A549 (cell line): Measurements from ENCODE around the gene ZNF365. TPM values are rescaled to one million over a fixed set of nuclear protein-coding genes. Genes with fewer than 3 reads are reported as not detected.
A peak's percentile ranks its signal among the peaks of the same experiment; 100 is the strongest.

ENCODE experiments used
- ATAC-seq, 2 experiments: fragments of 200-7000 bp in 1 of 2; fragments of >200 bp in 1 of 2; cut with Nextera tagmentation in 1 of 2; cut with Tn5 transposase in 1 of 2; 3 replicates each; pipeline versions ENCODE4 v1.8.0 to v1.9.1; 2018 to 2020; ENCODE audit warnings: mild to moderate bottlenecking in 1 of 2, moderate library complexity in 1 of 2
- CTCF ChIA-PET: fragments of 300-600 bp; sonication (Branson Sonifier 250); formaldehyde crosslinking; extraction: SDS; loops from one replicate; lab custom pipeline; 2021; ENCODE audit warnings: antibody characterized with exemption, inconsistent platforms; lab: Yijun Ruan, JAX
- POLR2A ChIA-PET: fragments of 350-600 bp; formaldehyde crosslinking; extraction: SDS; loops from one replicate; lab custom pipeline; 2021; ENCODE audit warnings: antibody characterized with exemption, inconsistent platforms; lab: Yijun Ruan, JAX
- DNase-seq, 2 experiments: peaks; one replicate each; pipeline versions ENCODE4 v3.0.0 to v3.0.0-alpha.2; 2011 to 2016; ENCODE audit warnings: low read depth in 1 of 2, low spot score in 1 of 2
- FAIRE-seq: peaks from 2 replicates; lab custom pipeline; 2011; peaks lifted over from hg19 to GRCh38; lab: Jason Lieb, UNC
- H3K27ac ChIP-seq, 2 experiments: fragments of >200 bp; sonication (Bioruptor Twin); formaldehyde crosslinking; 3 replicates each; pipeline ENCODE4 v1.5.1; 2016 to 2017
- H3K4me1 ChIP-seq: fragments of >200 bp; sonication (Bioruptor Twin); formaldehyde crosslinking; 3 replicates; pipeline ENCODE4 v1.6.1; 2016
- H3K4me2 ChIP-seq: fragments of >200 bp; sonication (Bioruptor Twin); formaldehyde crosslinking; 3 replicates; pipeline ENCODE4 v1.6.1; 2016
- H3K4me3 ChIP-seq: fragments of >200 bp; sonication (Bioruptor Twin); formaldehyde crosslinking; 3 replicates; pipeline ENCODE4 v1.5.1; 2016
- H3K9me3 ChIP-seq: fragments of >200 bp; sonication (Bioruptor Twin); formaldehyde crosslinking; 3 replicates; pipeline ENCODE4 v1.6.1; 2016
- ATOH8 ChIP-seq: fragments of 250-450 bp; sonication (Bioruptor Pico); IDR thresholded peaks from 2 replicates; pipeline ENCODE4 v1.5.0; 2020; ENCODE audit warnings: low read depth, mild to moderate bottlenecking, moderate library complexity
- BCL3 ChIP-seq: fragments of >200 bp; sonication (Bioruptor Twin); formaldehyde crosslinking; IDR thresholded peaks from 3 replicates; pipeline ENCODE4 v1.6.1; 2016
- BHLHE40 ChIP-seq: IDR thresholded peaks from 2 replicates; pipeline ENCODE4 v1.6.1; 2012; ENCODE audit warnings: low read depth, low read length, inconsistent platforms
- CBX8 ChIP-seq: fragments of 200-600 bp; sonication (generic); IDR thresholded peaks from 2 replicates; pipeline ENCODE4 v1.6.1; 2016
- CEBPB ChIP-seq, 2 experiments: fragments of >200 bp in 1 of 2; sonication (Bioruptor Twin) in 1 of 2; formaldehyde crosslinking in 1 of 2; IDR thresholded peaks; 2 replicates each; pipeline ENCODE4 v1.6.1; 2012 to 2016
- CHD4 ChIP-seq: fragments of 200-600 bp; sonication (generic); IDR thresholded peaks from 2 replicates; pipeline ENCODE4 v1.6.1; 2016; ENCODE audit warnings: antibody characterized with exemption, mild to moderate bottlenecking, borderline replicate concordance
- E2F6 ChIP-seq: IDR thresholded peaks from 2 replicates; pipeline ENCODE4 v1.6.1; 2012; ENCODE audit warnings: low read depth, borderline replicate concordance
- EHF ChIP-seq: fragments of 250-450 bp; sonication (Bioruptor Pico); IDR thresholded peaks from 2 replicates; pipeline ENCODE4 v1.5.0; 2020; ENCODE audit warnings: mild to moderate bottlenecking
- EP300 ChIP-seq, 2 experiments: fragments of >200 bp; sonication (Bioruptor Twin); formaldehyde crosslinking; IDR thresholded peaks; 2 replicates in 1 of 2; 3 replicates in 1 of 2; pipeline ENCODE4 v1.6.1; 2016 to 2017
- FOSL2 ChIP-seq, 2 experiments: fragments of 450-650 bp in 1 of 2; fragments of >200 bp in 1 of 2; sonication (Bioruptor Twin) in 1 of 2; formaldehyde crosslinking; IDR thresholded peaks; 2 replicates each; pipeline versions ENCODE4 v1.5.0 to v1.6.1; 2016 to 2020; ENCODE audit warnings: mild to moderate bottlenecking in 1 of 2, moderate library complexity in 1 of 2
- FOXS1 ChIP-seq: fragments of 250-450 bp; sonication (Bioruptor Pico); IDR thresholded peaks from 2 replicates; pipeline ENCODE4 v1.5.0; 2020; ENCODE audit warnings: mild to moderate bottlenecking, moderate library complexity
- HDAC2 ChIP-seq: fragments of 200-600 bp; sonication (generic); IDR thresholded peaks from 2 replicates; pipeline ENCODE4 v1.6.1; 2016
- KDM5A ChIP-seq: fragments of 200-600 bp; sonication (generic); IDR thresholded peaks from 2 replicates; pipeline ENCODE4 v1.6.1; 2016; ENCODE audit warnings: antibody characterized with exemption, mild to moderate bottlenecking
- MAFK ChIP-seq: fragments of 450-650 bp; IDR thresholded peaks from 2 replicates; pipeline ENCODE4 v1.6.1; 2014; ENCODE audit not compliant: partially characterized antibody
- MAX ChIP-seq: IDR thresholded peaks from 2 replicates; pipeline ENCODE4 v1.6.1; 2012
- MAZ ChIP-seq: fragments of 150-350 bp; IDR thresholded peaks from 2 replicates; pipeline ENCODE4 v1.6.1; 2014; ENCODE audit warnings: antibody characterized with exemption, low read depth, low read length, borderline replicate concordance
- NFE2L2 ChIP-seq: fragments of 150-350 bp; conservative IDR thresholded peaks from 2 replicates; pipeline ENCODE4 v1.6.1; 2014; ENCODE audit warnings: low read length
- NR3C1 ChIP-seq: fragments of >200 bp; sonication (Bioruptor Twin); formaldehyde crosslinking; IDR thresholded peaks from 3 replicates; pipeline ENCODE4 v1.6.1; 2017
- POLR2A ChIP-seq: IDR thresholded peaks from 2 replicates; pipeline ENCODE4 v1.6.1; 2012; ENCODE audit warnings: mild to moderate bottlenecking, low read length
- POLR2AphosphoS2 ChIP-seq: conservative IDR thresholded peaks from 2 replicates; pipeline ENCODE4 v1.6.1; 2012; ENCODE audit warnings: low read length, improper control_type of control experiment, inconsistent platforms
- RAD21 ChIP-seq, 2 experiments: fragments of >200 bp in 1 of 2; sonication (Bioruptor Twin) in 1 of 2; formaldehyde crosslinking in 1 of 2; IDR thresholded peaks in 1 of 2; conservative IDR thresholded peaks in 1 of 2; 2 replicates in 1 of 2; 3 replicates in 1 of 2; pipeline ENCODE4 v1.6.1; 2012 to 2018; ENCODE audit warnings: inconsistent platforms in 1 of 2
- SMC3 ChIP-seq: fragments of >200 bp; sonication (Bioruptor Twin); formaldehyde crosslinking; IDR thresholded peaks from 3 replicates; pipeline ENCODE4 v1.6.1; 2018; ENCODE audit warnings: inconsistent platforms
- SREBF2 ChIP-seq: fragments of 450-650 bp; IDR thresholded peaks from 2 replicates; pipeline ENCODE4 v1.6.1; 2014; ENCODE audit warnings: mild to moderate bottlenecking, moderate library complexity
- TFCP2L1 ChIP-seq: fragments of 250-450 bp; sonication (Bioruptor Pico); IDR thresholded peaks from 2 replicates; pipeline ENCODE4 v1.5.0; 2021; ENCODE audit warnings: mild to moderate bottlenecking
- TP53 ChIP-seq: fragments of 250-450 bp; sonication (Bioruptor Pico); IDR thresholded peaks from 2 replicates; pipeline ENCODE4 v1.5.0; 2021; ENCODE audit warnings: mild to moderate bottlenecking, moderate library complexity
- USF2 ChIP-seq: fragments of 450-650 bp; IDR thresholded peaks from 2 replicates; pipeline ENCODE4 v1.6.1; 2014; ENCODE audit warnings: antibody characterized with exemption
- ZFP36 ChIP-seq: fragments of 450-650 bp; IDR thresholded peaks from 2 replicates; pipeline ENCODE4 v1.6.1; 2014; ENCODE audit warnings: borderline replicate concordance; ENCODE audit not compliant: partially characterized antibody
- ZSCAN20 ChIP-seq: fragments of 250-450 bp; sonication (Bioruptor Pico); IDR thresholded peaks from 2 replicates; pipeline ENCODE4 v1.8.0; 2022; ENCODE audit warnings: mild to moderate bottlenecking, moderate library complexity
- WGBS: methylation state at CpG from one replicate; pipeline ENCODE4 v1.1.6; 2017; ENCODE audit errors: missing lambda C conversion rate; 5-methylcytosine and 5-hydroxymethylcytosine counted together
- polyA plus RNA-seq, 4 experiments: library from polyadenylated mRNA; depleted of rRNA in 3 of 4; stranded (reverse); fragments of >200 nt; fragmentation: RNase III in 1 of 4; extraction: RNeasy Plus Mini Kit Qiagen cat#74134 plus additional on column Dnase treatment in 1 of 4; gene quantifications; 2 replicates in 3 of 4; 3 replicates in 1 of 4; pipeline ENCODE4 v1.2.3, GENCODE V29; 2011 to 2017

ZNF365 gene
- polyA plus RNA-seq, 2 of the 4 experiments (the other 2 are of a cell fraction): 1.3 to 1.5 TPM

GRCh38 chr10:62384447-62385081 lies 10.4 kb downstream of the ZNF365 start:
- ATAC-seq (no peak), DNase-seq (no peak), FAIRE-seq (no peak)
- ChIA-PET CTCF (interaction anchor here (0.6 kb wide), 1 partner anchor 29 kb away, joined by 3 read pairs; no protein-coding TSS in a partner anchor), POLR2A (no interaction called here)
- peaks cover 13% of the 10 kb centered on the region for H3K4me1 ChIP-seq
- no peaks in the 10 kb centered on the region for H3K9me3 ChIP-seq
- no peak for TF ChIP-seq FOSL2 (IDR thresholded peaks at IDR 0.05)
- TF ChIP-seq FOSL2 (CRISPR knock-in tag; IDR thresholded peaks at IDR 0.05): no peak
- TF ChIP-seq CBX8: no peak
- no peak for TF ChIP-seq NR3C1
- no peak for TF ChIP-seq MAFK
- no peak for TF ChIP-seq HDAC2
- no peak for TF ChIP-seq USF2
- TF ChIP-seq MAZ: no peak
- TF ChIP-seq ZSCAN20: no peak
- no peak for TF ChIP-seq POLR2A
- TF ChIP-seq SREBF2: no peak
- TF ChIP-seq CHD4: no peak
- TF ChIP-seq POLR2AphosphoS2: no peak
- no peak for TF ChIP-seq RAD21 (conservative IDR thresholded peaks at IDR 0.05 in 1 of 2, IDR thresholded peaks at IDR 0.05 in 1 of 2)
- TF ChIP-seq MAX: no peak
- TF ChIP-seq ATOH8: no peak
- TF ChIP-seq ZFP36: no peak
- TF ChIP-seq NFE2L2: no peak
- TF ChIP-seq SMC3: no peak
- TF ChIP-seq BCL3: no peak
- H3K27ac ChIP-seq: no peak overlapping the region
- no peak overlapping the region for H3K4me3 ChIP-seq
- no peak overlapping the region for H3K4me2 ChIP-seq
- 75% methylated on average over 4 of the region's 4 CpGs for WGBS

GRCh38 chr10:62386356-62387320 lies 12.5 kb downstream of the ZNF365 start:
- 74% methylated on average over 4 of the region's 4 CpGs for WGBS
- no peak overlapping the region for H3K4me2 ChIP-seq
- CTCF ChIA-PET: interaction anchor here (1.4 to 1.5 kb wide), 2 partner anchors 12 to 123 kb away, joined by 3 to 6 read pairs; no protein-coding TSS in a partner anchor
- DNase-seq (no peak), FAIRE-seq (peak; percentile 49), ATAC-seq (no peak)
- TF ChIP-seq EP300 (IDR thresholded peaks at IDR 0.05) (no peak), SMC3 (no peak), E2F6 (no peak), EHF (CRISPR knock-in tag) (no peak), TP53 (CRISPR knock-in tag) (no peak), CEBPB (IDR thresholded peaks at IDR 0.05) (no peak), KDM5A (no peak), FOXS1 (CRISPR knock-in tag) (no peak), TFCP2L1 (CRISPR knock-in tag) (no peak), ZSCAN20 (no peak), MAX (no peak), BHLHE40 (no peak)
- H3K4me3 ChIP-seq: no peak overlapping the region
- H3K27ac ChIP-seq: no peak overlapping the region
- no peaks in the 10 kb centered on the region for H3K9me3 ChIP-seq
- POLR2A ChIA-PET: no interaction called here
- H3K4me1 ChIP-seq: no peaks in the 10 kb centered on the region
